Measurements from ENCODE around the gene KLHL12.
"Not testable (repeated sequence)": the region's sequence is repeated elsewhere in the genome, so short reads cannot be mapped to it uniquely, and the experiment has no call there.

Gene KLHL12

DNA sequence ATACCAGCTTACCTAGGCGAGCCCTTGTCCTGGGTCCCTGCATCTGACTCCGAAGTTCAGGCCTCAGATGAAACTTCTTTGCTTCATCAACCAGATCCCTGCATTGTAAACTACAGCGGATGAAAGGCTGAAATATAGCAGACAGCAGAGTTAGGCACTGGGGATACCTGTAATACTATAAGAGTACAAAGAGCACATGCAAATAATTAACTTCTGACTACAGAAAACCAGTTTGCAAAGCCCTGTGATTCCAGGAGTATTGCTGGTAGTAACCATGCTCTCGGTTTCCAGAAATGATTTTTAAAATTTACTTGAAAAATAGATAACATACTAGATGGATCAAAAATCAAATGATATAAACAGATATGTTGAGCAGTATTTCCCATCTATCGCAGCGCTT lies 18.0 kb downstream of the KLHL12 start:
- no peak for ATAC-seq
- TF ChIP-seq GLIS3 (CRISPR knock-in tag; IDR thresholded peaks at IDR 0.05) = no peak
- no peak for TF ChIP-seq ZFP3 (CRISPR knock-in tag; IDR thresholded peaks at IDR 0.05)
- TF ChIP-seq TOX (CRISPR knock-in tag; IDR thresholded peaks at IDR 0.05; ENCODE audit: borderline replicate concordance) = no peak
- TF ChIP-seq ISL1 (CRISPR knock-in tag; IDR thresholded peaks at IDR 0.05) = no peak
- no peak for TF ChIP-seq ZNF565 (CRISPR knock-in tag; conservative IDR thresholded peaks at IDR 0.05; ENCODE audit: low read depth)
- TF ChIP-seq ESRRG (CRISPR knock-in tag; IDR thresholded peaks at IDR 0.05) = no peak
- no peak for TF ChIP-seq ZC3H10 (CRISPR knock-in tag; IDR thresholded peaks at IDR 0.05)
- TF ChIP-seq ZNF8 (CRISPR knock-in tag; IDR thresholded peaks at IDR 0.05) = no peak
- TF ChIP-seq, protein P1, sequence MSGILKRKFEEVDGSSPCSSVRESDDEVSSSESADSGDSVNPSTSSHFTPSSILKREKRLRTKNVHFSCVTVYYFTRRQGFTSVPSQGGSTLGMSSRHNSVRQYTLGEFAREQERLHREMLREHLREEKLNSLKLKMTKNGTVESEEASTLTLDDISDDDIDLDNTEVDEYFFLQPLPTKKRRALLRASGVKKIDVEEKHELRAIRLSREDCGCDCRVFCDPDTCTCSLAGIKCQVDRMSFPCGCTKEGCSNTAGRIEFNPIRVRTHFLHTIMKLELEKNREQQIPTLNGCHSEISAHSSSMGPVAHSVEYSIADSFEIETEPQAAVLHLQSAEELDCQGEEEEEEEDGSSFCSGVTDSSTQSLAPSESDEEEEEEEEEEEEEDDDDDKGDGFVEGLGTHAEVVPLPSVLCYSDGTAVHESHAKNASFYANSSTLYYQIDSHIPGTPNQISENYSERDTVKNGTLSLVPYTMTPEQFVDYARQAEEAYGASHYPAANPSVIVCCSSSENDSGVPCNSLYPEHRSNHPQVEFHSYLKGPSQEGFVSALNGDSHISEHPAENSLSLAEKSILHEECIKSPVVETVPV (CRISPR knock-in tag; IDR thresholded peaks at IDR 0.05) = no peak
- no peak for TF ChIP-seq ZFP30 (CRISPR knock-in tag; IDR thresholded peaks at IDR 0.05)
- TF ChIP-seq OSR1 (CRISPR knock-in tag; IDR thresholded peaks at IDR 0.05) = no peak
- no peak for TF ChIP-seq SNAI2 (CRISPR knock-in tag; IDR thresholded peaks at IDR 0.05)
- TF ChIP-seq, protein P2, sequence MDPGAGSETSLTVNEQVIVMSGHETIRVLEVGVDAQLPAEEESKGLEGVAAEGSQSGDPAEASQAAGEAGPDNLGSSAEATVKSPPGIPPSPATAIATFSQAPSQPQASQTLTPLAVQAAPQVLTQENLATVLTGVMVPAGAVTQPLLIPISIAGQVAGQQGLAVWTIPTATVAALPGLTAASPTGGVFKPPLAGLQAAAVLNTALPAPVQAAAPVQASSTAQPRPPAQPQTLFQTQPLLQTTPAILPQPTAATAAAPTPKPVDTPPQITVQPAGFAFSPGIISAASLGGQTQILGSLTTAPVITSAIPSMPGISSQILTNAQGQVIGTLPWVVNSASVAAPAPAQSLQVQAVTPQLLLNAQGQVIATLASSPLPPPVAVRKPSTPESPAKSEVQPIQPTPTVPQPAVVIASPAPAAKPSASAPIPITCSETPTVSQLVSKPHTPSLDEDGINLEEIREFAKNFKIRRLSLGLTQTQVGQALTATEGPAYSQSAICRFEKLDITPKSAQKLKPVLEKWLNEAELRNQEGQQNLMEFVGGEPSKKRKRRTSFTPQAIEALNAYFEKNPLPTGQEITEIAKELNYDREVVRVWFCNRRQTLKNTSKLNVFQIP (CRISPR knock-in tag; IDR thresholded peaks at IDR 0.05; ENCODE audit: borderline replicate concordance, low read depth) = no peak
- no peak for TF ChIP-seq BACH2 (CRISPR knock-in tag; IDR thresholded peaks at IDR 0.05; ENCODE audit: borderline replicate concordance)
- no peak for TF ChIP-seq PPARA (CRISPR knock-in tag; IDR thresholded peaks at IDR 0.05; ENCODE audit: borderline replicate concordance)
- TF ChIP-seq ZNF70 (CRISPR knock-in tag; IDR thresholded peaks at IDR 0.05) = no peak
- TF ChIP-seq RARB (CRISPR knock-in tag; IDR thresholded peaks at IDR 0.05) = no peak
- TF ChIP-seq CSDC2 (CRISPR knock-in tag; IDR thresholded peaks at IDR 0.05) = no peak
- TF ChIP-seq, protein P3, sequence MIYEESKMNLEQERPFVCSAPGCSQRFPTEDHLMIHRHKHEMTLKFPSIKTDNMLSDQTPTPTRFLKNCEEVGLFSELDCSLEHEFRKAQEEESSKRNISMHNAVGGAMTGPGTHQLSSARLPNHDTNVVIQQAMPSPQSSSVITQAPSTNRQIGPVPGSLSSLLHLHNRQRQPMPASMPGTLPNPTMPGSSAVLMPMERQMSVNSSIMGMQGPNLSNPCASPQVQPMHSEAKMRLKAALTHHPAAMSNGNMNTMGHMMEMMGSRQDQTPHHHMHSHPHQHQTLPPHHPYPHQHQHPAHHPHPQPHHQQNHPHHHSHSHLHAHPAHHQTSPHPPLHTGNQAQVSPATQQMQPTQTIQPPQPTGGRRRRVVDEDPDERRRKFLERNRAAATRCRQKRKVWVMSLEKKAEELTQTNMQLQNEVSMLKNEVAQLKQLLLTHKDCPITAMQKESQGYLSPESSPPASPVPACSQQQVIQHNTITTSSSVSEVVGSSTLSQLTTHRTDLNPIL (CRISPR knock-in tag; IDR thresholded peaks at IDR 0.05; ENCODE audit: low read depth) = no peak
- TF ChIP-seq TCF4 (CRISPR knock-in tag; IDR thresholded peaks at IDR 0.05; ENCODE audit: borderline replicate concordance) = no peak

DNA sequence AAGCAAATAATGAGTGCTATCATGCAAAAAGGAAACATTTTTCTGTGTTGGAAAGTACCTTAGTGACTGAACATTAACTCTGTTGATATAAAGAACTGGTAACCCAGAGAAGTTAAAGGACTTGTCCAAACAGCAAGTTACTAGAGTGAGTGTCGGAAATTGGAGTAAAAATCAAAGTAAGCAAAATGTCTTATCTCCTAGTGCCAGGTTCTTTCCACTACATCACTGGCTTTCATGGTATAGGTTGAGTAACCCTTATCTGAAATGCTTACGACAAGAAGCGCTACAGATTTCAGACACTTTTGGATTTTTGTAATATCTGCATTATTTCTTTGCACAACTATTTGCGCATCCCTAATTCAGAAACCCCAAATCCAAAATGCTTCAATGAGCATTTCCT lies 21.7 kb downstream of the KLHL12 start:
- no peak for ATAC-seq
- TF ChIP-seq GLIS3 (CRISPR knock-in tag; IDR thresholded peaks at IDR 0.05) = no peak
- TF ChIP-seq OSR1 (CRISPR knock-in tag; IDR thresholded peaks at IDR 0.05) = no peak
- TF ChIP-seq, protein P1 (CRISPR knock-in tag; IDR thresholded peaks at IDR 0.05) = no peak
- TF ChIP-seq, protein P2 (CRISPR knock-in tag; IDR thresholded peaks at IDR 0.05; ENCODE audit: borderline replicate concordance, low read depth) = no peak
- TF ChIP-seq ARNTL (CRISPR knock-in tag; IDR thresholded peaks at IDR 0.05; ENCODE audit: borderline replicate concordance, low read depth) = no peak
- TF ChIP-seq ZC3H10 (CRISPR knock-in tag; IDR thresholded peaks at IDR 0.05) = no peak
- TF ChIP-seq TCF4 (CRISPR knock-in tag; IDR thresholded peaks at IDR 0.05; ENCODE audit: borderline replicate concordance) = no peak
- TF ChIP-seq, protein P4, sequence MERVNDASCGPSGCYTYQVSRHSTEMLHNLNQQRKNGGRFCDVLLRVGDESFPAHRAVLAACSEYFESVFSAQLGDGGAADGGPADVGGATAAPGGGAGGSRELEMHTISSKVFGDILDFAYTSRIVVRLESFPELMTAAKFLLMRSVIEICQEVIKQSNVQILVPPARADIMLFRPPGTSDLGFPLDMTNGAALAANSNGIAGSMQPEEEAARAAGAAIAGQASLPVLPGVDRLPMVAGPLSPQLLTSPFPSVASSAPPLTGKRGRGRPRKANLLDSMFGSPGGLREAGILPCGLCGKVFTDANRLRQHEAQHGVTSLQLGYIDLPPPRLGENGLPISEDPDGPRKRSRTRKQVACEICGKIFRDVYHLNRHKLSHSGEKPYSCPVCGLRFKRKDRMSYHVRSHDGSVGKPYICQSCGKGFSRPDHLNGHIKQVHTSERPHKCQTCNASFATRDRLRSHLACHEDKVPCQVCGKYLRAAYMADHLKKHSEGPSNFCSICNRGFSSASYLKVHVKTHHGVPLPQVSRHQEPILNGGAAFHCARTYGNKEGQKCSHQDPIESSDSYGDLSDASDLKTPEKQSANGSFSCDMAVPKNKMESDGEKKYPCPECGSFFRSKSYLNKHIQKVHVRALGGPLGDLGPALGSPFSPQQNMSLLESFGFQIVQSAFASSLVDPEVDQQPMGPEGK (CRISPR knock-in tag; IDR thresholded peaks at IDR 0.05; ENCODE audit: borderline replicate concordance) = no peak
- no peak for TF ChIP-seq ZFP3 (CRISPR knock-in tag; IDR thresholded peaks at IDR 0.05)
- TF ChIP-seq CSDC2 (CRISPR knock-in tag; IDR thresholded peaks at IDR 0.05) = no peak

DNA sequence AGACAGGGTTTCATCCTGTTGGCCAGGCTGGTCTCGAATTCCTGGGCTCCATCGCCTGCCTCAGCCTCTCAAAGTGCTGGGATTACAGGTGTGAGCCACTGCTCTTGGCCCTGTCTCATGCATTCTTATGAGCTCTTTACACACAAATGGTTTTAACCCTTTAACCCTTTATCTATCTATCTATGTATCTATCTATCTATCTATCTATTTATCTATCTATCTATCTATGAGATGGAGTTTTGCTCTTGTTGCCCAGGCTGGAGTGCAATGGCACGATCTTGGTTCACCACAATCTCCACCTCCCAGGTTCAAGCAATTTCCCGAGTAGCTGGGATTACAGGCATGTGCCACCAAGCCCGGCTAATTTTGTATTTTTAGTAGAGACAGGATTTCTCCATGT lies 23.2 kb downstream of the KLHL12 start:
- ATAC-seq = not testable (repeated sequence)

Measured in SK-N-SH treated with all-trans-retinoic acid at 6 μM for 48 hours (cell line).